PC-3 (cell line): ENCODE results near the gene SMIM36. TPM values are rescaled to one million over a fixed set of nuclear protein-coding genes. Genes with fewer than 3 reads are reported as not detected.
"Not testable (repeated sequence)": the region's sequence is repeated elsewhere in the genome, so short reads cannot be mapped to it uniquely, and the experiment has no call there.

Source experiments
- ATAC-seq: fragments of 200-7000 bp; cut with Tn5 transposase; 2 replicates; pipeline ENCODE4 v1.9.1; 2020; ENCODE audit warnings: mild to moderate bottlenecking, moderate library complexity
- BruUV-seq: library from RNA; stranded (reverse); fragments of 400-500 nt; replicated peaks from 2 replicates; lab custom pipeline; 2021; lab: Mats Ljungman, UMichigan
- CTCF ChIA-PET: fragments of 300-600 bp; sonication (Branson Sonifier 250); formaldehyde crosslinking; loops from one replicate; lab custom pipeline; 2022; ENCODE audit warnings: antibody characterized with exemption; lab: Charles Lee
- POLR2A ChIA-PET: fragments of 300-600 bp; sonication (Branson Sonifier 250); formaldehyde crosslinking; loops from one replicate; lab custom pipeline; 2022; ENCODE audit warnings: antibody characterized with exemption; ENCODE audit not compliant: unreplicated experiment; lab: Charles Lee
- DNase-seq: peaks from one replicate; pipeline ENCODE4 v3.0.0-alpha.2; 2015
- H2AFZ ChIP-seq: fragments of 300-600 bp; sonication (generic); 2 replicates; pipeline ENCODE4 v1.6.0; 2016; ENCODE audit warnings: antibody characterized with exemption, low read length
- H3F3A ChIP-seq: fragments of 300-600 bp; sonication (generic); one replicate; pipeline ENCODE4 v1.6.0; 2017; ENCODE audit warnings: antibody characterized with exemption, low read length, control low read depth, mild to moderate bottlenecking; ENCODE audit not compliant: unreplicated experiment
- H3K27ac ChIP-seq: fragments of 300-600 bp; sonication (generic); 2 replicates; pipeline ENCODE4 v1.5.1; 2016; ENCODE audit warnings: mild to moderate bottlenecking, low read length
- H3K27me3 ChIP-seq: fragments of 300-600 bp; sonication (generic); 2 replicates; pipeline ENCODE4 v1.6.1; 2016; ENCODE audit warnings: low read length, mixed read lengths
- H3K36me3 ChIP-seq: fragments of 300-600 bp; sonication (generic); 2 replicates; pipeline ENCODE4 v1.6.1; 2016; ENCODE audit warnings: low read depth, mixed run types, low read length, mixed read lengths
- H3K4me1 ChIP-seq: fragments of 300-600 bp; sonication (generic); 2 replicates; pipeline ENCODE4 v1.5.1; 2016; ENCODE audit warnings: low read length; ENCODE audit not compliant: insufficient read depth
- H3K4me2 ChIP-seq: fragments of 300-600 bp; sonication (generic); 2 replicates; pipeline ENCODE4 v1.6.0; 2016; ENCODE audit warnings: low read length
- H3K4me3 ChIP-seq: fragments of 300-600 bp; sonication (generic); 2 replicates; pipeline ENCODE4 v1.5.1; 2016; ENCODE audit warnings: mild to moderate bottlenecking, low read length, mixed read lengths
- H3K79me2 ChIP-seq: fragments of 300-600 bp; sonication (generic); 2 replicates; pipeline ENCODE4 v1.6.1; 2017; ENCODE audit warnings: low read length, mixed read lengths
- H3K9ac ChIP-seq: fragments of 300-600 bp; sonication (generic); 2 replicates; pipeline ENCODE4 v1.6.0; 2016; ENCODE audit warnings: mild to moderate bottlenecking, low read length
- H3K9me2 ChIP-seq: fragments of 300-600 bp; sonication (generic); replicated peaks from 2 replicates; pipeline ENCODE4 v1.6.1; 2016; ENCODE audit warnings: mixed run types, low read length, mixed read lengths
- H3K9me3 ChIP-seq: fragments of 300-600 bp; sonication (generic); 2 replicates; pipeline ENCODE4 v1.6.1; 2016; ENCODE audit warnings: low read length, mixed read lengths
- H4K20me1 ChIP-seq: fragments of 300-600 bp; sonication (generic); 2 replicates; pipeline ENCODE4 v1.6.1; 2016; ENCODE audit warnings: low read length, mixed read lengths
- EZH2 ChIP-seq: fragments of 300-600 bp; sonication (generic); IDR thresholded peaks from one replicate; pipeline ENCODE4 v1.6.1; 2017; ENCODE audit warnings: antibody characterized with exemption, mild to moderate bottlenecking, low read length; ENCODE audit not compliant: unreplicated experiment
- EZH2phosphoT487 ChIP-seq: fragments of 300-600 bp; sonication (generic); IDR thresholded peaks from 2 replicates; pipeline ENCODE4 v1.6.1; 2018; ENCODE audit warnings: mild to moderate bottlenecking, antibody characterized with exemption, low read length, borderline replicate concordance
- intact Hi-C: fragments of 100-400 bp; cut with micrococcal nuclease; formaldehyde crosslinking; loops from 2 replicates; pipeline ENCODE4 v1.9.0; 2023
- total RNA-seq: library from RNA; depleted of rRNA; stranded (reverse); fragments of >200 nt; gene quantifications from 2 replicates; pipeline ENCODE4 v1.2.3, GENCODE V29; 2014
- TF ChIP-seq, protein P1 (sequence below): fragments of 300-600 bp; sonication (generic); conservative IDR thresholded peaks from 2 replicates; pipeline ENCODE4 v1.5.1; 2017; ENCODE audit warnings: antibody characterized with exemption, low read depth, mild to moderate bottlenecking, low read length

The SMIM36 gene
- total RNA-seq, 1 experiment from 2014 or later = not detected

DNA sequence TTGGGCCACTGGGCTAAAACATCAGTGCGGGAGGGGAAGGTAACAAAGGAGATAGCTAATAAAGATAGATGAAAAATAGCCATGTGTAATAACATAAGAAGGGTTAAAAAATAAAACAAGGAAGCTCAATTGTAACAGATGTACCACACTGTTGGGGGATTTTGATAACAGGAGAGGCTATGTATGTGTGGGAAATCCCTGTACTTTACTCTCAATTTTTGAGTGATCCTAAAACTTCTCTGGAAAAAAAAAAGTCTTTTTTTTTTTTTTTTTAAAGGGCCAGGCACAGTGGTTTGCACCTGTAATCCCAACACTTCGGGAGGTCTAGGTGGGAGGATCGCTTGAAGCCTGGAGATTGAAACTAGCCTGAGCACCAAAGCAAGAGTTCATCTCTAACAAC, 87.7 kb downstream of the SMIM36 start:
- Histone ChIP-seq H3K27ac (no peak overlapping the region), H3K9me2 (no peaks in the 10 kb centered on the region), H3K4me1 (peaks cover 17% of the 10 kb centered on the region), H3K9me3 (no peaks in the 10 kb centered on the region), H3K4me2 (no peak overlapping the region), H3K36me3 (no peaks in the 10 kb centered on the region), H4K20me1 (no peaks in the 10 kb centered on the region), H2AFZ (no peak overlapping the region), H3K9ac (no peak overlapping the region), H3F3A (no peaks in the 10 kb centered on the region), H3K79me2 (peaks cover 23% of the 10 kb centered on the region), H3K4me3 (no peak overlapping the region), H3K27me3 (peaks cover 14% of the 10 kb centered on the region)
- intact Hi-C loops = loop anchor here (5.0 kb wide), 1 partner anchor 34 kb away; no protein-coding TSS in a partner anchor
- ChIA-PET CTCF (no interaction called here), POLR2A (no interaction called here)
- no TSS peak for BruUV-seq
- no peak for ATAC-seq
- TF ChIP-seq, protein P1, sequence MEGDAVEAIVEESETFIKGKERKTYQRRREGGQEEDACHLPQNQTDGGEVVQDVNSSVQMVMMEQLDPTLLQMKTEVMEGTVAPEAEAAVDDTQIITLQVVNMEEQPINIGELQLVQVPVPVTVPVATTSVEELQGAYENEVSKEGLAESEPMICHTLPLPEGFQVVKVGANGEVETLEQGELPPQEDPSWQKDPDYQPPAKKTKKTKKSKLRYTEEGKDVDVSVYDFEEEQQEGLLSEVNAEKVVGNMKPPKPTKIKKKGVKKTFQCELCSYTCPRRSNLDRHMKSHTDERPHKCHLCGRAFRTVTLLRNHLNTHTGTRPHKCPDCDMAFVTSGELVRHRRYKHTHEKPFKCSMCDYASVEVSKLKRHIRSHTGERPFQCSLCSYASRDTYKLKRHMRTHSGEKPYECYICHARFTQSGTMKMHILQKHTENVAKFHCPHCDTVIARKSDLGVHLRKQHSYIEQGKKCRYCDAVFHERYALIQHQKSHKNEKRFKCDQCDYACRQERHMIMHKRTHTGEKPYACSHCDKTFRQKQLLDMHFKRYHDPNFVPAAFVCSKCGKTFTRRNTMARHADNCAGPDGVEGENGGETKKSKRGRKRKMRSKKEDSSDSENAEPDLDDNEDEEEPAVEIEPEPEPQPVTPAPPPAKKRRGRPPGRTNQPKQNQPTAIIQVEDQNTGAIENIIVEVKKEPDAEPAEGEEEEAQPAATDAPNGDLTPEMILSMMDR = no peak
- no peak for TF ChIP-seq EZH2phosphoT487
- TF ChIP-seq EZH2 = no peak
- no peak for DNase-seq

DNA sequence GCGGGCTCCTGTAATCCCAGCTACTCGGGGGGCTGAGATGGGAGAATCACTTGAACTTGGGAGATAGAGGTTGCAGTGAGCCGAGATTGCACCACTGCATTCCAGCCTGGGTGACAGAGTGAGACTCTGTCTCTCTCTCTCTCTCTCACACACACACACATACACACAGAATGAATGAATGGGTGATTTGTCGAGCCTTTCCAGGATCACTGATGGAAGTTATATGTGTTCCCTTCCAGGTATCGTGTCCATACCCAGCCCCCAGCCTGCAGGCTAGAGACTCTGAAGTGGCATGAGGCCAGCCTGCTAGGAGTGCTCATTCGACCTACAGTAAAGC, 88.5 kb downstream of the SMIM36 start:
- BruUV-seq, H2AFZ ChIP-seq, H3K9me3 ChIP-seq, CTCF ChIA-PET, H3K4me3 ChIP-seq, H3F3A ChIP-seq, ATAC-seq, H3K27ac ChIP-seq, H3K9ac ChIP-seq, POLR2A ChIA-PET, H3K4me2 ChIP-seq, H3K9me2 ChIP-seq, H3K36me3 ChIP-seq, H4K20me1 ChIP-seq, DNase-seq: not testable (repeated sequence)
- intact Hi-C loops = loop anchor here (1.0 to 5.0 kb wide), 2 partner anchors 35 to 92 kb away; no protein-coding TSS in a partner anchor
- Histone ChIP-seq H3K79me2 (peaks cover 23% of the 10 kb centered on the region), H3K4me1 (peaks cover 17% of the 10 kb centered on the region), H3K27me3 (peaks cover 14% of the 10 kb centered on the region)

DNA sequence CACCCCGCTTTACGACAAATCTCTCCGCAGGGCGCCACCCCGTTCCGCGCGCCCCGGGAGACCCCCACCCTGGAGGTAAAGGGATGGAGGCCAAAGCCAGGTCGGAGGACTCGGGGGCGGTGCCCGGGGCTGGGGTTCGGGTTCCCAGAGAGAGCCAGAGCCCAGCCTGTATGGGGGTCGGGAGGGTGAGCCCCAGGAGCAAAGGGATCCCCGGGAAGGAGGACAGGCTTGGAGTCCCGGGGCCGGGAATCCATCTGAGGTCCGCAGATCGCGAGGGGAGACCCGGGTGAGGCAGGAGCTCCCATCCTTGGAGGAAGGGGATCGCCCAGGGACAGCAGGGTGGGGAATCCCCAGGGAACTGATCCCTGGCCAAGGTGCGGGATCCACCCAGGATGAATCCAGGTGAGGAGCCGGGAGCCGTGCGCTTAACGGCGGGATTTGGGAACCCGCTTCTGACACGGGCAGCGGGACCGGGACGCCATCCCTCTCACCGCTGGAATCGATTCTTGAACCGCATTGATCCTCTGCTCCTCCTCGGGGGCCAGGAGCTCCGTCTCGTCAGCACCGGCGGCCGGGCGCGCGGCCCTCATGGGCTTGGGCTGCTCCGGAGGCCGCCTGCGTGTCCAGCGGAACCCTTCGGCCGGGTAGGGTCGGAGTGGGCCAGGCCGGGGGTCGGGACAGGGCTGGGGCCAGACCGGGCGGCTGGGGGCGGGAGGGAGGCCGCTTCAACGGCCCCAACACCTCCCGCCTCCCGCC, 89.9 kb downstream of the SMIM36 start, which contains the start of gene MMD:
Gene MMD (minus strand): TSS at position 657 of the 756 bp plus-strand sequence. CDS start 140 bp downstream, at position 517.
- peak within 1 kb of the TSS; percentile 16; the same call in 1 of the 2 replicates for H3K27ac ChIP-seq
- H3K27me3 ChIP-seq = peaks cover 14% of the 10 kb centered on the region
- no peaks in the 10 kb centered on the region for H3K9me3 ChIP-seq
- CTCF ChIA-PET = interaction anchor here (0.9 kb wide), 1 partner anchor 11 kb away, joined by 3 read pairs; no protein-coding TSS in a partner anchor
- peak within 1 kb of the TSS; percentile 85 for H3K9ac ChIP-seq
- ATAC-seq = peak; percentile 53
- peak; percentile 34 for DNase-seq
- TF ChIP-seq EZH2phosphoT487 (no peak), EZH2 (no peak)
- TF ChIP-seq, protein P1 = no peak
- no peaks in the 10 kb centered on the region for H3K36me3 ChIP-seq
- BruUV-seq = TSS peak; percentile 28
- intact Hi-C loops = loop anchor here (5.0 kb wide), 1 partner anchor 36 kb away; no protein-coding TSS in a partner anchor
- peak within 1 kb of the TSS; percentile 98 for H2AFZ ChIP-seq
- H3F3A ChIP-seq = no peaks in the 10 kb centered on the region
- peak within 1 kb of the TSS; percentile 99 for H3K4me2 ChIP-seq
- H3K4me3 ChIP-seq = peak within 1 kb of the TSS; percentile 92
- H4K20me1 ChIP-seq = no peaks in the 10 kb centered on the region
- POLR2A ChIA-PET = no interaction called here
- peaks cover 13% of the 10 kb centered on the region for H3K4me1 ChIP-seq
- H3K9me2 ChIP-seq = no peaks in the 10 kb centered on the region
- peaks cover 23% of the 10 kb centered on the region for H3K79me2 ChIP-seq
